Measurements from ENCODE around the gene NCF4.

DNA sequence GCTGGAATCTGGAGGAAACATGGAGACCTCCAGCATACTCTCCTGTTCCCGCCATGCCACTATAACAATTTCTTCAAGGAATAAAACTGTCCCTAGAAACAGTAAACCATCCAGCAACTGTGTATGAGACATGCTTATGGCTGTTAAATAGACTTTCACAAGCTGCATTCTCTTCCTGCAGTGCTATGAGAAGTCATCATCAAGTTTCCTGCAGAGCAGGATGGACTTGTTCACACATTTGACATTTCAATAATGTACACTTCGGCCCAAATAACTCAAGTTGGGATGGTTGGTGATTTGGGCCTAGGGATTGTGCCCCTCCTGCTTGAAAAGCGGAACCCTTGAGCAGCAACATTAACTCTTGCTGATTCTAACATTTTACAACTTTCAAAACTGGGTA, 32.5 kb downstream of the NCF4 start:
- TF ChIP-seq SCRT1 (tag by site-specific recombination; IDR thresholded peaks at IDR 0.05; ENCODE audit: borderline replicate concordance) (no peak), YY1 (tag by site-specific recombination; IDR thresholded peaks at IDR 0.05) (no peak), ZNF561 (tag by site-specific recombination; IDR thresholded peaks at IDR 0.05; ENCODE audit: borderline replicate concordance) (no peak), ZEB2 (tag by site-specific recombination; IDR thresholded peaks at IDR 0.05) (no peak), TCF7L2 (IDR thresholded peaks at IDR 0.05; ENCODE audit: borderline replicate concordance, low read depth, low read length) (no peak), ELK4 (IDR thresholded peaks at IDR 0.05; ENCODE audit: borderline replicate concordance, low read depth, low read length) (no peak), ZBTB44 (tag by site-specific recombination; IDR thresholded peaks at IDR 0.05) (no peak)
- TF ChIP-seq, protein P1, sequence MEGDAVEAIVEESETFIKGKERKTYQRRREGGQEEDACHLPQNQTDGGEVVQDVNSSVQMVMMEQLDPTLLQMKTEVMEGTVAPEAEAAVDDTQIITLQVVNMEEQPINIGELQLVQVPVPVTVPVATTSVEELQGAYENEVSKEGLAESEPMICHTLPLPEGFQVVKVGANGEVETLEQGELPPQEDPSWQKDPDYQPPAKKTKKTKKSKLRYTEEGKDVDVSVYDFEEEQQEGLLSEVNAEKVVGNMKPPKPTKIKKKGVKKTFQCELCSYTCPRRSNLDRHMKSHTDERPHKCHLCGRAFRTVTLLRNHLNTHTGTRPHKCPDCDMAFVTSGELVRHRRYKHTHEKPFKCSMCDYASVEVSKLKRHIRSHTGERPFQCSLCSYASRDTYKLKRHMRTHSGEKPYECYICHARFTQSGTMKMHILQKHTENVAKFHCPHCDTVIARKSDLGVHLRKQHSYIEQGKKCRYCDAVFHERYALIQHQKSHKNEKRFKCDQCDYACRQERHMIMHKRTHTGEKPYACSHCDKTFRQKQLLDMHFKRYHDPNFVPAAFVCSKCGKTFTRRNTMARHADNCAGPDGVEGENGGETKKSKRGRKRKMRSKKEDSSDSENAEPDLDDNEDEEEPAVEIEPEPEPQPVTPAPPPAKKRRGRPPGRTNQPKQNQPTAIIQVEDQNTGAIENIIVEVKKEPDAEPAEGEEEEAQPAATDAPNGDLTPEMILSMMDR (tag by site-specific recombination; IDR thresholded peaks at IDR 0.05), result no peak
- TF ChIP-seq, protein P2, sequence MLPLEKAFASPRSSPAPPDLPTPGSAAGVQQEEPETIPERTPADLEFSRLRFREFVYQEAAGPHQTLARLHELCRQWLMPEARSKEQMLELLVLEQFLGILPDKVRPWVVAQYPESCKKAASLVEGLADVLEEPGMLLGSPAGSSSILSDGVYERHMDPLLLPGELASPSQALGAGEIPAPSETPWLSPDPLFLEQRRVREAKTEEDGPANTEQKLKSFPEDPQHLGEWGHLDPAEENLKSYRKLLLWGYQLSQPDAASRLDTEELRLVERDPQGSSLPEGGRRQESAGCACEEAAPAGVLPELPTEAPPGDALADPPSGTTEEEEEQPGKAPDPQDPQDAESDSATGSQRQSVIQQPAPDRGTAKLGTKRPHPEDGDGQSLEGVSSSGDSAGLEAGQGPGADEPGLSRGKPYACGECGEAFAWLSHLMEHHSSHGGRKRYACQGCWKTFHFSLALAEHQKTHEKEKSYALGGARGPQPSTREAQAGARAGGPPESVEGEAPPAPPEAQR (tag by site-specific recombination; IDR thresholded peaks at IDR 0.05), result no peak

Data from HEK293 (cell line).